ENCODE measurements around the gene SUSD6.

Gene SUSD6

GRCh38 chr14:69617796-69618195, 6.4 kb downstream of the SUSD6 start:
- H3K9ac ChIP-seq (ENCODE audit: low read length), result no peak overlapping the region
- H2AK5ac ChIP-seq (ENCODE audit: low read length), result no peak overlapping the region
- no peak overlapping the region for H3K4me3 ChIP-seq (ENCODE audit: low read length)
- H2BK5ac ChIP-seq (ENCODE audit: low read length), result no peak overlapping the region
- no peak overlapping the region for H3K23ac ChIP-seq (ENCODE audit: low read length)
- no peak overlapping the region for H4K5ac ChIP-seq (ENCODE audit: low read length)
- H3K36me3 ChIP-seq (ENCODE audit: control insufficient read depth, insufficient read depth, low read length), result no peaks in the 10 kb centered on the region
- no peak overlapping the region for H3K27ac ChIP-seq (ENCODE audit: low read depth, low read length)
- WGBS (ENCODE audit: extremely low coverage, insufficient coverage, low lambda C conversion rate), result no CpG with 5 or more reads among the region's 1 CpG
- H3K79me2 ChIP-seq (ENCODE audit: control insufficient read depth, insufficient read depth, low read length), result no peaks in the 10 kb centered on the region
- H3K18ac ChIP-seq (ENCODE audit: low read length), result no peak overlapping the region
- no peak overlapping the region for H3K4ac ChIP-seq (ENCODE audit: low read depth, low read length)
- H4K8ac ChIP-seq (ENCODE audit: low read depth, low read length), result no peak overlapping the region
- DNase-seq, result no peak
- no peak overlapping the region for H3K56ac ChIP-seq (ENCODE audit: low read length)
- H3K4me1 ChIP-seq (ENCODE audit: control insufficient read depth, low read depth, low read length), result no peaks in the 10 kb centered on the region
- H3K79me1 ChIP-seq (ENCODE audit: low read length), result no peaks in the 10 kb centered on the region
- H2BK15ac ChIP-seq (replicated peaks; ENCODE audit: low read depth), result no peak overlapping the region
- H3K27me3 ChIP-seq (ENCODE audit: insufficient read depth, low read length, poor library complexity), result no peaks in the 10 kb centered on the region
- no peak overlapping the region for H2BK120ac ChIP-seq (ENCODE audit: low read depth, low read length)
- no peak overlapping the region for H3K4me2 ChIP-seq (ENCODE audit: low read length)

- Histone ChIP-seq H3K27me3 (ENCODE audit: insufficient read depth, low read length, poor library complexity) (no peaks in the 10 kb centered on the region), H3K4me3 (ENCODE audit: low read length) (no peak overlapping the region), H4K5ac (ENCODE audit: low read length) (no peak overlapping the region), H3K23ac (ENCODE audit: low read length) (no peak overlapping the region), H4K8ac (ENCODE audit: low read depth, low read length) (no peak overlapping the region), H3K56ac (ENCODE audit: low read length) (no peak overlapping the region), H3K4me1 (ENCODE audit: control insufficient read depth, low read depth, low read length) (no peaks in the 10 kb centered on the region), H3K36me3 (ENCODE audit: control insufficient read depth, insufficient read depth, low read length) (no peaks in the 10 kb centered on the region), H3K9ac (ENCODE audit: low read length) (no peak overlapping the region), H2BK5ac (ENCODE audit: low read length) (no peak overlapping the region), H2BK120ac (ENCODE audit: low read depth, low read length) (no peak overlapping the region), H3K79me1 (ENCODE audit: low read length) (no peaks in the 10 kb centered on the region), H2AK5ac (ENCODE audit: low read length) (no peak overlapping the region), H3K27ac (ENCODE audit: low read depth, low read length) (no peak overlapping the region), H3K4me2 (ENCODE audit: low read length) (no peak overlapping the region), H2BK15ac (replicated peaks; ENCODE audit: low read depth) (no peak overlapping the region), H3K79me2 (ENCODE audit: control insufficient read depth, insufficient read depth, low read length) (no peaks in the 10 kb centered on the region), H3K18ac (ENCODE audit: low read length) (no peak overlapping the region), H3K4ac (ENCODE audit: low read depth, low read length) (no peak overlapping the region)
- no CpG with 5 or more reads among the region's 4 CpGs for WGBS (ENCODE audit: extremely low coverage, insufficient coverage, low lambda C conversion rate)
- no peak for DNase-seq
Observed at GRCh38 chr14:69619012-69619411, 7.6 kb downstream of the SUSD6 start.

GRCh38 chr14:69620211-69620611, 8.8 kb downstream of the SUSD6 start:
- no peak overlapping the region for H3K23ac ChIP-seq (ENCODE audit: low read length)
- no peak overlapping the region for H3K18ac ChIP-seq (ENCODE audit: low read length)
- H3K27ac ChIP-seq (ENCODE audit: low read depth, low read length), result no peak overlapping the region
- H3K4ac ChIP-seq (ENCODE audit: low read depth, low read length), result no peak overlapping the region
- no peak for DNase-seq
- no peak overlapping the region for H3K9ac ChIP-seq (ENCODE audit: low read length)
- no peak overlapping the region for H2BK120ac ChIP-seq (ENCODE audit: low read depth, low read length)
- H2BK15ac ChIP-seq (replicated peaks; ENCODE audit: low read depth), result no peak overlapping the region
- no peaks in the 10 kb centered on the region for H3K79me1 ChIP-seq (ENCODE audit: low read length)
- H3K56ac ChIP-seq (ENCODE audit: low read length), result no peak overlapping the region
- no peak overlapping the region for H2BK5ac ChIP-seq (ENCODE audit: low read length)
- no peaks in the 10 kb centered on the region for H3K27me3 ChIP-seq (ENCODE audit: insufficient read depth, low read length, poor library complexity)
- H3K4me2 ChIP-seq (ENCODE audit: low read length), result no peak overlapping the region
- H4K5ac ChIP-seq (ENCODE audit: low read length), result no peak overlapping the region
- no peak overlapping the region for H3K4me3 ChIP-seq (ENCODE audit: low read length)
- no peak overlapping the region for H4K8ac ChIP-seq (ENCODE audit: low read depth, low read length)
- no peaks in the 10 kb centered on the region for H3K36me3 ChIP-seq (ENCODE audit: control insufficient read depth, insufficient read depth, low read length)
- no peak overlapping the region for H2AK5ac ChIP-seq (ENCODE audit: low read length)
- no peaks in the 10 kb centered on the region for H3K4me1 ChIP-seq (ENCODE audit: control insufficient read depth, low read depth, low read length)
- WGBS (ENCODE audit: extremely low coverage, insufficient coverage, low lambda C conversion rate), result no CpG with 5 or more reads among the region's 5 CpGs
- no peaks in the 10 kb centered on the region for H3K79me2 ChIP-seq (ENCODE audit: control insufficient read depth, insufficient read depth, low read length)

GRCh38 chr14:69620981-69621380, 9.6 kb downstream of the SUSD6 start:
- no peak overlapping the region for H3K4me3 ChIP-seq (ENCODE audit: low read length)
- no peaks in the 10 kb centered on the region for H3K4me1 ChIP-seq (ENCODE audit: control insufficient read depth, low read depth, low read length)
- H3K56ac ChIP-seq (ENCODE audit: low read length), result no peak overlapping the region
- DNase-seq, result no peak
- H3K4me2 ChIP-seq (ENCODE audit: low read length), result no peak overlapping the region
- H3K27ac ChIP-seq (ENCODE audit: low read depth, low read length), result no peak overlapping the region
- no peak overlapping the region for H3K23ac ChIP-seq (ENCODE audit: low read length)
- no peak overlapping the region for H4K8ac ChIP-seq (ENCODE audit: low read depth, low read length)
- H2AK5ac ChIP-seq (ENCODE audit: low read length), result no peak overlapping the region
- H2BK15ac ChIP-seq (replicated peaks; ENCODE audit: low read depth), result no peak overlapping the region
- no peak overlapping the region for H3K4ac ChIP-seq (ENCODE audit: low read depth, low read length)
- no peak overlapping the region for H2BK5ac ChIP-seq (ENCODE audit: low read length)
- H3K18ac ChIP-seq (ENCODE audit: low read length), result no peak overlapping the region
- no peak overlapping the region for H2BK120ac ChIP-seq (ENCODE audit: low read depth, low read length)
- WGBS (ENCODE audit: extremely low coverage, insufficient coverage, low lambda C conversion rate), result no CpG with 5 or more reads among the region's 2 CpGs
- no peak overlapping the region for H4K5ac ChIP-seq (ENCODE audit: low read length)
- H3K79me1 ChIP-seq (ENCODE audit: low read length), result no peaks in the 10 kb centered on the region
- no peaks in the 10 kb centered on the region for H3K36me3 ChIP-seq (ENCODE audit: control insufficient read depth, insufficient read depth, low read length)
- no peaks in the 10 kb centered on the region for H3K27me3 ChIP-seq (ENCODE audit: insufficient read depth, low read length, poor library complexity)
- no peaks in the 10 kb centered on the region for H3K79me2 ChIP-seq (ENCODE audit: control insufficient read depth, insufficient read depth, low read length)
- H3K9ac ChIP-seq (ENCODE audit: low read length), result no peak overlapping the region

GRCh38 chr14:69624136-69624535, 12.7 kb downstream of the SUSD6 start:
- Histone ChIP-seq H3K4me3 (ENCODE audit: low read length) (no peak overlapping the region), H3K79me2 (ENCODE audit: control insufficient read depth, insufficient read depth, low read length) (no peaks in the 10 kb centered on the region), H2BK120ac (ENCODE audit: low read depth, low read length) (no peak overlapping the region), H3K4me1 (ENCODE audit: control insufficient read depth, low read depth, low read length) (no peaks in the 10 kb centered on the region), H3K4me2 (ENCODE audit: low read length) (no peak overlapping the region), H3K79me1 (ENCODE audit: low read length) (no peaks in the 10 kb centered on the region), H2BK5ac (ENCODE audit: low read length) (no peak overlapping the region), H3K23ac (ENCODE audit: low read length) (no peak overlapping the region), H2AK5ac (ENCODE audit: low read length) (no peak overlapping the region), H3K27me3 (ENCODE audit: insufficient read depth, low read length, poor library complexity) (no peaks in the 10 kb centered on the region), H3K4ac (ENCODE audit: low read depth, low read length) (no peak overlapping the region), H4K8ac (ENCODE audit: low read depth, low read length) (no peak overlapping the region), H4K5ac (ENCODE audit: low read length) (no peak overlapping the region), H3K18ac (ENCODE audit: low read length) (no peak overlapping the region), H3K56ac (ENCODE audit: low read length) (no peak overlapping the region), H3K36me3 (ENCODE audit: control insufficient read depth, insufficient read depth, low read length) (no peaks in the 10 kb centered on the region), H2BK15ac (replicated peaks; ENCODE audit: low read depth) (no peak overlapping the region), H3K27ac (ENCODE audit: low read depth, low read length) (no peak overlapping the region), H3K9ac (ENCODE audit: low read length) (no peak overlapping the region)
- no CpG with 5 or more reads among the region's 4 CpGs for WGBS (ENCODE audit: extremely low coverage, insufficient coverage, low lambda C conversion rate)
- DNase-seq, result no peak

GRCh38 chr14:69625299-69626131, 14.1 kb downstream of the SUSD6 start:
- Histone ChIP-seq H3K27me3 (ENCODE audit: insufficient read depth, low read length, poor library complexity) (no peaks in the 10 kb centered on the region), H3K4me3 (ENCODE audit: low read length) (no peak overlapping the region), H3K56ac (ENCODE audit: low read length) (no peak overlapping the region), H2BK15ac (replicated peaks; ENCODE audit: low read depth) (no peak overlapping the region), H4K5ac (ENCODE audit: low read length) (no peak overlapping the region), H3K27ac (ENCODE audit: low read depth, low read length) (no peak overlapping the region), H2BK5ac (ENCODE audit: low read length) (no peak overlapping the region), H3K79me1 (ENCODE audit: low read length) (no peaks in the 10 kb centered on the region), H3K9ac (ENCODE audit: low read length) (no peak overlapping the region), H3K4ac (ENCODE audit: low read depth, low read length) (no peak overlapping the region), H2BK120ac (ENCODE audit: low read depth, low read length) (no peak overlapping the region), H4K8ac (ENCODE audit: low read depth, low read length) (no peak overlapping the region), H2AK5ac (ENCODE audit: low read length) (no peak overlapping the region), H3K36me3 (ENCODE audit: control insufficient read depth, insufficient read depth, low read length) (no peaks in the 10 kb centered on the region), H3K18ac (ENCODE audit: low read length) (no peak overlapping the region), H3K4me1 (ENCODE audit: control insufficient read depth, low read depth, low read length) (no peaks in the 10 kb centered on the region), H3K23ac (ENCODE audit: low read length) (no peak overlapping the region), H3K4me2 (ENCODE audit: low read length) (no peak overlapping the region), H3K79me2 (ENCODE audit: control insufficient read depth, insufficient read depth, low read length) (no peaks in the 10 kb centered on the region)
- no peak for DNase-seq
- WGBS (ENCODE audit: extremely low coverage, insufficient coverage, low lambda C conversion rate), result no CpG with 5 or more reads among the region's 11 CpGs

Data from mesendoderm (in vitro differentiated cells).